ENCODE measurements around the gene SLC9A3. TPM values are rescaled to one million over a fixed set of nuclear protein-coding genes. Genes with fewer than 3 reads are reported as not detected.

The SLC9A3 gene
- total and polyA plus RNA-seq, 12 donors = 0.53 to 1.5 (median 1.0) TPM

DNA sequence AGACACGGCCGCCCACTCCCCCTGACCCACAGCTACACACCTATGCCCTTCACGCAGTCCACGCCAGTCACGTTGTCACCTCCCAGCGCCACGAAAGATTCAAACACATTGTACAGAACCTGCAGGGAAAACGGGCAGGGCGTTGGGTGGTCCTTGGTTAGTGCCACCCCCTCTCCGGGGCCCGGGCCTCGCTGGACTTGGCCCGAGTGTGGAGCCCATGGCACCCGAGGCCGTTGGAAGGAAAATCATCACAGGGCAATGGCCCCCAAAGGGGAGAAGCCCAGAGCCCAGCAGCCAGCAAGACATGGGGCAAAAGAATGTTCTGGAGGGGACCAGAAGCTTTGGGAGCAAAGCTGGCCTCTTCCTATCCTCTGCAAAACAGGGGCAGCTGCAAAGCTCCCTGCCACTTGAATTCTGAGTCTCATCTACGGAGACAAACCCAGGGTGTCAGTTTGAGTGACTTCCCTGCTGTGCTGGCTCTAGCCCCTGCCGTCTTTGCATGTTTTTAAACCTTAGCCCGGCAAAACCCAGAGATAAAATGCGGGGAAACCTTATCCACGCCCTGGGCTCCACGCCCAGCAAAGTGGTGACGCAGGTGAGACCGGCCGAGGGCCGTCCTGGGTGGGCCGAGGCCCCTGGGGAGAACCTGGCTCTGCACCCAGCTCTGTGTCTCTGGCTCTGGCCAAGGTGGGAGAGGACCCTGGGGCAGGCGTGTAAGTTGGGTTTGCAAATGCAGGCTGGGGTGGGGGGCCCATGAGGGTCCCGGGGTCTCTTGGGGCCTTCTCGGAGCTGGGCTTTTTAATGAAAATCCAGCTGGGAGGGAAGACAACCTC, 38.9 kb downstream of the SLC9A3 start:
- 67 to 68% methylated on average over 29 of the region's 29 CpGs for WGBS, 2 donors
- H3K36me3 ChIP-seq = no peaks in the 10 kb centered on the region
- H3K27me3 ChIP-seq = peaks cover 0 to 71% (median 52%) of the 10 kb centered on the region in 7 donors
- no peak overlapping the region for H3K4me3 ChIP-seq
- no peaks in the 10 kb centered on the region for H3K9me3 ChIP-seq
- TF ChIP-seq CTCF (IDR thresholded peaks at IDR 0.05) = no peak
- H3K27ac ChIP-seq = no peak overlapping the region
- peaks cover 0 to 9% (median 0%) of the 10 kb centered on the region in 9 donors for H3K4me1 ChIP-seq
- intact Hi-C loops (cut with DNase I) = no loop called here
- ATAC-seq = peak in 1 of 8 donors; percentile 12
- no peak for DNase-seq

DNA sequence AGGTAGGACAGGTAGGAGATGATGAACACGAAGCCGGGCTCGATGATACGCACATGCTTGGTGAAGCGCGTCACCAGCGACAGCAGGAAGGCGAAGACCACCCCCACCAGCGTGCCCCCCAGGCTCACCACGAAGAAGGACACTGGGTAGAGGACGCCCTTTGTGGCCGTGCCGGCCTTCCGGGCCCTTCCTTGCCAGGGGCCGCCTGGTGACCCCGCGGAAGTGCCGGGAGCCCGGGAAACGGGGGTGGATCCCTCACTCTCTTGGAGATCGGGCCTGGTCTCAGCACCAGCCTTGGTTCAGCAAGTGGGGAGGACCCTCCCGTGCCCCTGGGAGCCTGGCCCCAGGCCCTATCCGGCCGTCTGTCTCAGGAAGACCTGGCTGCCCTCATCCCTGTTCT, 39.7 kb downstream of the SLC9A3 start:
- Histone ChIP-seq H3K27me3 (peaks cover 0 to 78% (median 60%) of the 10 kb centered on the region in 7 donors), H3K27ac (no peak overlapping the region), H3K4me3 (no peak overlapping the region), H3K36me3 (no peaks in the 10 kb centered on the region), H3K4me1 (peaks cover 0 to 9% (median 0%) of the 10 kb centered on the region in 9 donors), H3K9me3 (no peaks in the 10 kb centered on the region)
- no peak for ATAC-seq
- 89 to 90% methylated on average over 24 of the region's 24 CpGs for WGBS, 2 donors
- intact Hi-C loops (cut with DNase I) = no loop called here
- no peak for TF ChIP-seq CTCF (IDR thresholded peaks at IDR 0.05)
- DNase-seq = no peak

DNA sequence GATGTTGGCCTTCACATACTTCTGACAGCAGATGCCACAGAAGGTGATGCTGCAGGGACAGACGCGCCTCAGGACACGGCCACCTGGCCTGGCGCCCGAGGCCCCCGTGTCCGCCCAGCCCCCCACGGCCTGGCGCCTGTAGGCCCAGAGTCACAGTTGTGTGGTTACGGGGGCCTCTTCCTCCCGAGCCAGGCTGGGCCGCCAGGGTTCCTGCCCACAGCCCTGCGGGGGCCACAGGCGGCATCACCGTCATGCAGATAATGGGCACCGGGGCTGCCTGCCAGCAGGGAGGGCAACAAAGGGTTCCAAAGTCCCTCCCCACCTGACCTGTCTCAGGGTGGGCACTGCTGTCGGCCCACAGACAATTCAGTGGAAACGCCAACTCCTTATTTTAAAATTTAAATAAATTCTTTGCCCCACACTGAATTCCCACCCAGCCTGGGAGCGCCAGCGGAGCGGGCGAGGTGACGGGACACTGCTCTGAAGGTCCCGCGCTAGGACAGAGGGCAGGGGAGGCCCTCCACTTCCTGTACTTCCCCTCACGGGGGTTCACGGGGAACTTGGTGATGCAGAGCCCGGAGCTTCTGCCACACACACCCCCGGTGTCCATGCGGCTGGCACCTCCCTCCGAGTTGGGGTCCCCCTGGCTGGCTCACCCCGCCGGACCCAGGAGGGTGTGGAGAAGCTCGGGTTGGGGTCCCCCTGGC, 40.7 kb downstream of the SLC9A3 start:
- Histone ChIP-seq H3K27me3 (peaks cover 0 to 82% (median 69%) of the 10 kb centered on the region in 7 donors), H3K9me3 (no peaks in the 10 kb centered on the region), H3K27ac (no peak overlapping the region), H3K36me3 (no peaks in the 10 kb centered on the region), H3K4me3 (no peak overlapping the region), H3K4me1 (peaks cover 0 to 9% (median 0%) of the 10 kb centered on the region in 9 donors)
- DNase-seq (no peak), ATAC-seq (no peak)
- intact Hi-C loops (cut with DNase I) = no loop called here
- WGBS, 2 donors = 81% methylated on average over 34 of the region's 34 CpGs
- TF ChIP-seq CTCF (IDR thresholded peaks at IDR 0.05) = no peak

DNA sequence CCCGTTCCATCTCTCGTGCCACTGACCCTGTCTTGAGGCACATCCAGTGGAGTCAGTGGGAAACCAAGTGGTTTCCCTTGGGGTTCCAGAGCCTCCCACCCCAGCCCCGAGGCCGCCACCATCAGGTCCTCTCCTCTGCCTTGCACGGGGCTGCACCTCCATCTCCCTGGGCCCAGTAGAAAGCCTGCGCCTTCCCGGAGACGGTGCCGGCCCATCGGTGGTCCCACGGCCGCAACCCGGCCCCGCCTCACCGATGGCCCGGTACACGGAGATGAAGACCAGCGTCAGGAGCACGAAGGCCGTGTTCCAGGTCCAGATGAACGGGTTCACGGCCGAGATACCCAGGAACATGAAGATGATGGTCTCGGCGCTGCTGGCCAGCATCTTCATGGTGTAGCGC, 41.2 kb downstream of the SLC9A3 start:
- no peak for DNase-seq
- Histone ChIP-seq H3K4me3 (no peak overlapping the region), H3K36me3 (no peaks in the 10 kb centered on the region), H3K27ac (no peak overlapping the region), H3K4me1 (peaks cover 0 to 9% (median 0%) of the 10 kb centered on the region in 9 donors), H3K27me3 (peaks cover 1 to 82% (median 75%) of the 10 kb centered on the region in 7 donors), H3K9me3 (no peaks in the 10 kb centered on the region)
- intact Hi-C loops (cut with DNase I) = no loop called here
- no peak for TF ChIP-seq CTCF (IDR thresholded peaks at IDR 0.05)
- WGBS, 2 donors = 93 to 95% methylated on average over 26 of the region's 26 CpGs
- no peak for ATAC-seq

All from heart right ventricle (tissue), 16 donors.